Sigmoid colon (tissue), 4 donors: ENCODE data around the gene KLHL1.

ENCODE experiments used
- CTCF ChIP-seq, 4 experiments: fragments of 450-650 bp in 3 of 4; fragments of 200-600 bp in 1 of 4; IDR thresholded peaks; one replicate each; pipeline ENCODE4 v1.5.1; 2016 to 2019; ENCODE audit warnings: antibody characterized with exemption in 4 of 4, mild to moderate bottlenecking in 3 of 4, moderate library complexity in 2 of 4
- EP300 ChIP-seq, 4 donors: sonication (generic); formaldehyde crosslinking; IDR thresholded peaks; one replicate each; pipeline ENCODE4 v1.6.1; 2017; ENCODE audit warnings: antibody characterized with exemption in 4 of 4

- TF ChIP-seq CTCF (IDR thresholded peaks at IDR 0.05) (no peak), EP300 (IDR thresholded peaks at IDR 0.05) (no peak)
Observed at GRCh38 chr13:69721631-69722030, 386.6 kb downstream of the KLHL1 start.
